Measurements from ENCODE around the gene ANAPC2. TPM values are rescaled to one million over a fixed set of nuclear protein-coding genes. Genes with fewer than 3 reads are reported as not detected.

Gene ANAPC2
- total and polyA plus RNA-seq, 2 of the 4 experiments (the other 2 are of a cell fraction) = 9.3 to 29.5 TPM

GRCh38 chr9:137236238-137236935 lies 48.0 kb upstream of the ANAPC2 start:
- dilution Hi-C loops (cut with HindIII; ENCODE audit: low sequenced_read_pairs, unreplicated experiment) = no loop called here
- in situ Hi-C loops (cut with MboI; ENCODE audit: low sequenced_read_pairs) = no loop called here
- H4K20me1 ChIP-seq (ENCODE audit: insufficient read depth, low read length) = peaks cover 6% of the 10 kb centered on the region; the same call in 1 of the 2 replicates
- no peak overlapping the region for H3K4me3 ChIP-seq (ENCODE audit: insufficient read depth, low read depth, low read length)
- ChIA-PET POLR2A (ENCODE audit: unreplicated experiment) (interaction anchor here (0.5 to 0.6 kb wide), 2 partner anchors 20 to 23 kb away, joined by 3 read pairs; no protein-coding TSS in a partner anchor), CTCF (interaction anchor here (0.6 to 1.0 kb wide), 7 partner anchors 9 to 153 kb away, joined by 3 to 6 read pairs (median 3); partner anchors contain the start of genes DPP7 and RNF224)
- H2BK20ac ChIP-seq (ENCODE audit: low read depth, low read length) = no peak overlapping the region
- H3K27ac ChIP-seq (ENCODE audit: insufficient read depth, low read length) = no peak overlapping the region
- no peak overlapping the region for H3K14ac ChIP-seq (replicated peaks; ENCODE audit: low read depth, low read length)
- 39% methylated on average over 12 of the region's 31 CpGs; no CpG with 5 or more reads in 1 of the 2 experiments for WGBS, 2 experiments (ENCODE audit: extremely low coverage in 2 of 2, insufficient read length in 1 of 2)
- DNase-seq (peak; percentile 63), ATAC-seq (ENCODE audit: low read depth) (peak; percentile 36)
- no peak overlapping the region for H4K5ac ChIP-seq (ENCODE audit: low read depth, low read length)
- H3K4me2 ChIP-seq (ENCODE audit: low read depth, low read length) = no peak overlapping the region
- H2BK120ac ChIP-seq (ENCODE audit: low read depth, low read length) = no peak overlapping the region
- no peak overlapping the region for H3K9ac ChIP-seq (ENCODE audit: low read depth, low read length)
- H2BK5ac ChIP-seq (ENCODE audit: low read depth, low read length, poor library complexity, severe bottlenecking) = no peak overlapping the region
- H4K91ac ChIP-seq (ENCODE audit: insufficient read depth, low read depth, low read length) = no peak overlapping the region
- H3K4me1 ChIP-seq (ENCODE audit: control insufficient read depth, insufficient read depth, low read length) = peaks cover 5% of the 10 kb centered on the region; the same call in 1 of the 2 replicates
- no peaks in the 10 kb centered on the region for H3K9me1 ChIP-seq (ENCODE audit: insufficient read depth, low read length)
- H3K4ac ChIP-seq (ENCODE audit: low read depth, low read length) = no peak overlapping the region
- H3K36me3 ChIP-seq (ENCODE audit: control insufficient read depth, insufficient read depth, low read length) = no peaks in the 10 kb centered on the region
- intact Hi-C loops (cut with micrococcal nuclease) = no loop called here
- peaks cover 8 to 27% of the 10 kb centered on the region in 2 experiments; a peak in 3 of 4 replicates for H3K79me1 ChIP-seq (ENCODE audit: low read depth in 1 of 2, low read length in 2 of 2)
- H4K8ac ChIP-seq (ENCODE audit: low read depth in 2 of 2, low read length in 2 of 2) = no peak overlapping the region
- TF ChIP-seq FOS (IDR thresholded peaks at IDR 0.05; ENCODE audit: low read depth, low read length) (no peak), CHD1 (IDR thresholded peaks at IDR 0.05; ENCODE audit: low read depth, low read length) (no peak), NFE2L2 (IDR thresholded peaks at IDR 0.05; ENCODE audit: low read depth, low read length) (no peak), MAFK (IDR thresholded peaks at IDR 0.05; ENCODE audit: low read depth, low read length) (no peak), USF2 (IDR thresholded peaks at IDR 0.05; ENCODE audit: low read depth, low read length) (no peak), RAD21 (IDR thresholded peaks at IDR 0.05; ENCODE audit: low read length) (peak; percentile 81), BHLHE40 (IDR thresholded peaks at IDR 0.05; ENCODE audit: low read depth, low read length) (no peak), POLR2A (IDR thresholded peaks at IDR 0.05; ENCODE audit: low read depth, low read length) (no peak), MAZ (IDR thresholded peaks at IDR 0.05; ENCODE audit: borderline replicate concordance, low read depth, low read length) (peak; percentile 83), SMC3 (IDR thresholded peaks at IDR 0.05; ENCODE audit: low read depth, low read length) (peak; percentile 79), ELK1 (IDR thresholded peaks at IDR 0.05; ENCODE audit: borderline replicate concordance, low read depth, low read length) (no peak), CTCF (conservative IDR thresholded peaks at IDR 0.05; ENCODE audit: low read depth, low read length) (peak; percentile 100), CEBPB (IDR thresholded peaks at IDR 0.05; ENCODE audit: low read depth, low read length) (no peak), RFX5 (IDR thresholded peaks at IDR 0.05; ENCODE audit: low read depth, low read length) (no peak), MXI1 (IDR thresholded peaks at IDR 0.05; ENCODE audit: borderline replicate concordance, low read depth, low read length) (no peak)
- H2AK9ac ChIP-seq (replicated peaks; ENCODE audit: low read depth, low read length, poor library complexity) = peak overlapping the region; percentile 89
- BruUV-seq (replicated peaks) = no TSS peak
- H3K9me3 ChIP-seq (ENCODE audit: control insufficient read depth, insufficient read depth, low read length) = no peaks in the 10 kb centered on the region
- no peak overlapping the region for H2BK15ac ChIP-seq (ENCODE audit: low read depth, low read length)
- H2AK5ac ChIP-seq (ENCODE audit: low read depth, low read length) = peak overlapping the region; percentile 73; the same call in 1 of the 2 replicates
- H3K56ac ChIP-seq (ENCODE audit: extremely low read depth, insufficient read depth, low read length) = no peak overlapping the region
- H3K23ac ChIP-seq (ENCODE audit: low read depth, low read length) = no peak overlapping the region
- peak overlapping the region; percentile 63 for H2AFZ ChIP-seq (replicated peaks; ENCODE audit: low read length, poor library complexity)
- H3K18ac ChIP-seq (ENCODE audit: low read depth, low read length) = no peak overlapping the region
- H3K27me3 ChIP-seq (ENCODE audit: control insufficient read depth, insufficient read depth, low read length) = 0 out of 2 replicates have a peak, but pooled peaks cover 1% of the 10 kb centered on the region
